Measurements from ENCODE around the gene LDHD. TPM values are rescaled to one million over a fixed set of nuclear protein-coding genes. Genes with fewer than 3 reads are reported as not detected.

Gene LDHD
- polyA plus RNA-seq, 2 of the 4 experiments (the other 2 are of a cell fraction): 0.79 to 1.1 TPM

GRCh38 chr16:75097191-75097761 is 19.3 kb downstream of the LDHD start:
- POLR2A ChIA-PET: no interaction called here
- no peak for DNase-seq (ENCODE audit: low read depth in 1 of 2, low spot score in 1 of 2)
- CTCF ChIA-PET: interaction anchor here (0.8 to 11.3 kb wide), 8 partner anchors 8 to 183 kb away, joined by 3 to 69 read pairs (median 3); partner anchors contain the start of gene ZNRF1
- TF ChIP-seq ELK1 (IDR thresholded peaks at IDR 0.05; ENCODE audit: low read depth, low read length) (no peak), TFCP2L1 (CRISPR knock-in tag; IDR thresholded peaks at IDR 0.05) (no peak), HOXA7 (CRISPR knock-in tag; IDR thresholded peaks at IDR 0.05) (no peak), SREBF2 (IDR thresholded peaks at IDR 0.05) (no peak)
- ATAC-seq: no peak
- FAIRE-seq: no peak
- Histone ChIP-seq H3K4me3 (no peak overlapping the region), H3K9me3 (no peaks in the 10 kb centered on the region), H3K27ac (no peak overlapping the region), H3K4me1 (peaks cover 13% of the 10 kb centered on the region), H3K4me2 (no peak overlapping the region)
- 91% methylated on average over 10 of the region's 10 CpGs for WGBS (ENCODE audit: missing lambda C conversion rate)

- no peak for TF ChIP-seq PBX3 (IDR thresholded peaks at IDR 0.05)
- no peak for TF ChIP-seq FOXS1 (CRISPR knock-in tag; IDR thresholded peaks at IDR 0.05)
- TF ChIP-seq ZNF302 (CRISPR knock-in tag; IDR thresholded peaks at IDR 0.05): no peak
- no peak for TF ChIP-seq HOXB5 (CRISPR knock-in tag; IDR thresholded peaks at IDR 0.05)
- TF ChIP-seq MAZ (IDR thresholded peaks at IDR 0.05; ENCODE audit: borderline replicate concordance, low read depth, low read length): no peak
- no peak for TF ChIP-seq FOSL2 (IDR thresholded peaks at IDR 0.05)
- no peak for TF ChIP-seq FOSL2 (CRISPR knock-in tag; IDR thresholded peaks at IDR 0.05)
- TF ChIP-seq CBX2 (IDR thresholded peaks at IDR 0.05; ENCODE audit: borderline replicate concordance, low read depth): no peak
- TF ChIP-seq CBX8 (IDR thresholded peaks at IDR 0.05): no peak
- TF ChIP-seq BHLHE40 (IDR thresholded peaks at IDR 0.05; ENCODE audit: low read depth, low read length): no peak
- TF ChIP-seq HOXB13 (CRISPR knock-in tag; IDR thresholded peaks at IDR 0.05; ENCODE audit: low read depth): no peak
- TF ChIP-seq REST (IDR thresholded peaks at IDR 0.05): no peak
- no peak for TF ChIP-seq MAX (IDR thresholded peaks at IDR 0.05)
- no peak overlapping the region for H3K4me3 ChIP-seq
- ChIA-PET POLR2A (no interaction called here), CTCF (interaction anchor here (0.9 to 11.3 kb wide), 6 partner anchors 9 to 99 kb away, joined by 3 to 69 read pairs (median 3); no protein-coding TSS in a partner anchor)
- peaks cover 18% of the 10 kb centered on the region for H3K4me1 ChIP-seq
- no peak overlapping the region for H3K27ac ChIP-seq
- ATAC-seq (peak in 1 of 2 experiments; percentile 68; a peak in 3 of 6 replicates), DNase-seq (ENCODE audit: low read depth in 1 of 2, low spot score in 1 of 2) (peak in 1 of 2 experiments; percentile 66), FAIRE-seq (no peak)
- no peaks in the 10 kb centered on the region for H3K9me3 ChIP-seq
- H3K4me2 ChIP-seq: no peak overlapping the region
- 93% methylated on average over 6 of the region's 6 CpGs for WGBS (ENCODE audit: missing lambda C conversion rate)
These were observed 19.9 kb downstream of the LDHD start for GRCh38 chr16:75096656-75097055.

- H3K4me1 ChIP-seq: peaks cover 32% of the 10 kb centered on the region
- CTCF ChIA-PET: interaction anchor here (0.6 to 11.3 kb wide), 4 partner anchors 17 to 96 kb away, joined by 3 to 69 read pairs (median 4); partner anchors contain the start of gene ZNRF1
- 97% methylated on average over 14 of the region's 14 CpGs for WGBS (ENCODE audit: missing lambda C conversion rate)
- TF ChIP-seq HDAC2 (IDR thresholded peaks at IDR 0.05) (no peak), SREBF2 (IDR thresholded peaks at IDR 0.05) (no peak), REST (IDR thresholded peaks at IDR 0.05) (no peak), HOXA7 (CRISPR knock-in tag; IDR thresholded peaks at IDR 0.05) (no peak), SMC3 (IDR thresholded peaks at IDR 0.05) (no peak), EHMT2 (IDR thresholded peaks at IDR 0.05; ENCODE audit: low read depth) (no peak), MAFK (IDR thresholded peaks at IDR 0.05; ENCODE audit: partially characterized antibody) (no peak), RAD21 (conservative IDR thresholded peaks at IDR 0.05 in 1 of 2, IDR thresholded peaks at IDR 0.05 in 1 of 2) (no peak), MAX (IDR thresholded peaks at IDR 0.05) (no peak), EP300 (IDR thresholded peaks at IDR 0.05) (no peak)
These were observed 21.4 kb downstream of the LDHD start for GRCh38 chr16:75095204-75095621.

More at GRCh38 chr16:75095204-75095621, 21.4 kb downstream of the LDHD start:
- no peak overlapping the region for H3K4me2 ChIP-seq
- H3K4me3 ChIP-seq: no peak overlapping the region
- POLR2A ChIA-PET: no interaction called here
- DNase-seq (ENCODE audit: low read depth in 1 of 2, low spot score in 1 of 2) (no peak), ATAC-seq (no peak), FAIRE-seq (no peak)
- H3K9me3 ChIP-seq: no peaks in the 10 kb centered on the region
- H3K27ac ChIP-seq: no peak overlapping the region
